HG02981 (cell line): ENCODE results near the gene CBX2.
A peak's percentile ranks its signal among the peaks of the same experiment; 100 is the strongest.

Source experiments
- ATAC-seq: cut with Tn5 transposase; IDR thresholded peaks from one replicate; pipeline ENCODE4 v1.9.1; 2021; ENCODE audit warnings: mild to moderate bottlenecking, moderate library complexity; ENCODE audit not compliant: unreplicated experiment

The CBX2 gene

DNA sequence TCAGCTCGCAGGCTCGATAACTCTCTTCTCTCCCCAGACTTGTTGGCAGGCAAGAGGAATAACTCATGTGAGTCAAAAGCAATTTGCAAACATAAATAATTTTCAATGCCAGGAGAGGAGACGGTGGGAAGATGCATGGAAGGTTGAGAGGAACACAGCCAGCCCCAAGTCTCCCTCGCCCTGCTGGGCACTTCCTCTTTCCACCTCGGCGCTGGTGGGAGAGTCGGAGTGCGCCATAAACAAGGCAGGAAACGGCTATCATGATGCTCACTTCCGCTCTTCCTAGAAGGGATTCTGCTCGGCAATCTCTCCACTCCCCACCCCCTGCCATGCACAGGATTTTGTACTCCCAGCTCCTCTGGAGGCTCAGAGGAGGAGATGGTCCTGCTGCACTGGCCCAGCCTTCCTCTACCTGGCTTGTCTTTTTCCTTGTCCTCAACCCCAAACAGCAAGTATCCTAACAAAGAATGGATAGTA, 48.3 kb downstream of the CBX2 start:
- ATAC-seq = no peak

DNA sequence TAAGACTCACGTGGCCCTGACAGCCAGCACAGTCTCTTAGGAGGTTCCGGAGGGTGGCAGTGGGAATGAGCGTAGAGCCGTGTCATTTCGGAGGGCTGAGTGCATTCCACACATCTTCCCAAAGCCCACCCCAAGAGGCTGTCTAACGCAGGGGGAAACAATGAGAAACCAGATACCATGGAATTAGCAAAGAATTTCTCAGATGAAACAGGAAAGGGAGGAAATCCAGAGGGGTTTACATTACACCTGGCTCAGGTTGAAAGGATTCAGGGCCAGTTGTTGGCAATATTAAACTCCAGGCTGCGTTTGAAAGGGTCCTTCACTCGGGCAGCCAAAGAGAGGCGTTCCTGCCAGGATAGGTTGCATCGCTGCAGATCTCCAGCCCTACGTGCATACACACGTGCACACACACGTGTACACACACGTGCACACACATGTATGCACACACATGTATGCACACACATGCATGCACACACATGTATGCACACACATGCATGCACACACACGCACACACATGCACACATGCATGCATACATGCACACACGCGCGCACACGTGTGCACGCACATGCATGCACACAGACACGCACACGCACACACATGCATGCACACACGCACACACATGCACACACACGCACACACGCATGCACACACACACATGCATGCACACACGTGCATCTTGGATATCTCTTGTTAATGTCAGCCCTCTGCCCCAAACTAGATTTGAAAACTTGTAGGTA, 49.1 kb downstream of the CBX2 start:
- no peak for ATAC-seq

DNA sequence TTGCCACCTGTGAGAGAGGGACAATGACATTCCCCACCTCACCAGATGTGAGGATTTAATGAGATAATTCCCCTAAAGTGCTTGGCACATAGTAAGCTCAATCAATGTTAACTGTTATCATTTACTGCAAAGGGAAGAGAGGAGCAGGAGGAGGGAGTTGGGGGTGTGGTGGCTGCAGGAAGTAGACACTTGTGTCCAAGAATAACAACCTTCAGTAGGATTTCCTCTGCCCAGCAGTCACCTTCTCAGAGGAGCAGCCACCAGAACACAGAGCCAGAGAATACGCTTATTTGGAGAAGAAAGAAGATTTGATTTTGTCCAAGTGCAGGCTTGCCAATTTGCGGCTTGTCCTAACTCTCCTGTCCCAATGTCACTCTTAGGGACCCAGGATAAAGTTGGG, 51.1 kb downstream of the CBX2 start:
- ATAC-seq = no peak

DNA sequence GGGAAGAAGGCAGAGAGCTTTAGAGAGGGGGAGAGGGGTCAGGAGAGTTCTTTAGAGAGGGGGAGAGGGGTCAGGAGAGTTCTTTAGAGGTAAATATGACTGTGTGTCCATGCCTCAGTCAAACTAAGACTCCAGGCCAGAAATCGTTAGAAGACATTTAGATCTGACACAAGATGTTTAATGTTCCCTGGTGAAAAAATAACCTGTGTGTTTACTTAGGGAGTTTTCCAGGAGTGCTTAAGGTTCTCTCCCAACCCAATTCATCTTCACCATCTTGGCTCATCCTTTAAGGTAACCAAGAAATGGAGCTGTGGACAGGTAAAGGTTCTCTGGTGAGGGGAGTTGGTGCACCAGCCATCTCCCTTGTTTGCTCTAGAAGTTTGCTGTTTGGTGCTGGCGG, 51.5 kb downstream of the CBX2 start:
- ATAC-seq = no peak

DNA sequence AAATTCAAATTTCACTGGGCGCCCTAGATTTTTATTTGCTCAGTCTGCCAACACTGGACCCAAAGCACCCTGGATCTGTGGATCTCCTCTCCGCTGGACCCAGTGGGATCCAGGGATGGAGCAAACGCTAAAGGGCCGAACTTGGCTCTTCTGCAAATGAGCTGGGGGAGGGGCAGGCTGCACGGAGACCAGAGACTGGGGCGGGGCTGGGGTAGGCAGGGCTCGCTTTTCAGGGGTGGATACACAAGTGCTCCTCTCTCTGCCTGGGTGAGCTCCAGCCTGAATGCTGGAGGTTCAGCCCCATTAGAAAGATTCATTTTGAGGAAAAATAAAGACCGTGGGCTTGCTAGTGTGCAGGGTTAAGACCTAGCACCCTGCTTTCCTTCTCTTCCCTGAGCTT, 52.4 kb downstream of the CBX2 start:
- no peak for ATAC-seq

DNA sequence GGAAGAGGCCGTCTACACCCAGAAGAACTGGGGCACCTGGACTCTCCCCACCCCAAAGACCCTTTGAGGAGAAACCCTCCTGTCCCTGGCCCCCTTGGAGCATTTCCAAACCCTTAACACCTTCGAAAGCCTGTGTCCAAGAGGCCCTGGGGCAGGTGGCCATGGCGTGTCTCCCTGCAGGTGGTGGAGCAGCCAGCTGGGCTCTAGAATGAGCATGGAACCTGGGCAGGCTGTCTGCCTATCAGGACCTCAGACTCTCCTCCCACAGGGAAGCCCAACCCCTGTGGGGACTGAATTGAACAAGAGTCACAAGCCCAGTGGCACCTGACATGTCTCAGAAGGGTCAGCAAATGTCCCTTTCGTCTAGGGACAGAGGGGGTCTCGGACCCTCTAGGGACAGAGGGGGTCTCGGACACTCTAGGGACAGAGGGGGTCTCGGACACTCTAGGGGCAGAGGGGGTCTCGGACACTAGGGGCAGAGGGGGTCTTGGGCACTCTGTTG, 52.9 kb downstream of the CBX2 start:
- ATAC-seq = no peak

DNA sequence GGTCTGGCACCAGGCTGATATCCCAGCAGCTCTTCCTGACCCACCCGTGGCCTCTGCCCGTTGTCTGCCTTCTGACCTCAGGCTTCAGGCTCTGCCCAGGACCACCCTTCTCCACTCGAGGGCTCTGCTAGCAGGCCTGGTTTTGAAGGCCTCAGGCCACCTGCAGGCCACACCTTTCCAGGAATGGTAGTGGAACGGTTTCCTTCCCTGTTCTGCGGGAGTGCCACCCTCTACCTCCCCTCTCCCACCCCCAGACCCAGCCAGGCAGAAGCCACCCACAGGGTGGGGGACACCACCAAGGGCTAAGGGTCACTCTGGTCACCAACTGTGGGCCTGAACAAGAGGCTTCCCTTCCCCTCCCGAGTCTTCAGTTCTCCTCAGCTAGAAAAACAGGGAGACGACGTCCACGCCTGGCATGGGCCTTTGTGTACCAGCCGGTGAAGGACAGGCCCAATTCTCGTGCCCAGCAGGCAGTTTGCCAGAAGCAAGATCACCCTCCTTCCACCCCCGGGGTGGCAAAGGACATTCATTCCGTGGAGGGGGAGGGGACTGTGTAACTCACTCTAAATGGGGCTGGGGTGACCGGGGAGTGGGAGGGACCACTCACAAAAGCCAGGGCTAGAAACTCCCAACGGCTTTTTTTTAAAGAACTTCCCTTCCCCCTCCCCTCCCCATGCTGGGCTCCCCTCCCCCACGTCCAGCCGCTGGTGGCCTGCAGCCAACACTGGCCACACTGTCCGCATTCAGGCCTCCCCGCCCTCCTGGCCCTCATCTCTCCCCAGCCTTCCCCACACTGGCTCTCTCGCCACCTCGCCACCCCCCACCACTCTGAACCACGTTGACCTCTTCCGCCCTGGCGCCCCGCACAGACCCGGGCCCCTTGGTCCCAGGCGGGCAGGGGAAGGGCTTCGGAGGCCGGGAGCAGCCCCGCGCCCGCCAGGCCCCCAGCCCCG, 53.6 kb downstream of the CBX2 start:
- no peak for ATAC-seq

DNA sequence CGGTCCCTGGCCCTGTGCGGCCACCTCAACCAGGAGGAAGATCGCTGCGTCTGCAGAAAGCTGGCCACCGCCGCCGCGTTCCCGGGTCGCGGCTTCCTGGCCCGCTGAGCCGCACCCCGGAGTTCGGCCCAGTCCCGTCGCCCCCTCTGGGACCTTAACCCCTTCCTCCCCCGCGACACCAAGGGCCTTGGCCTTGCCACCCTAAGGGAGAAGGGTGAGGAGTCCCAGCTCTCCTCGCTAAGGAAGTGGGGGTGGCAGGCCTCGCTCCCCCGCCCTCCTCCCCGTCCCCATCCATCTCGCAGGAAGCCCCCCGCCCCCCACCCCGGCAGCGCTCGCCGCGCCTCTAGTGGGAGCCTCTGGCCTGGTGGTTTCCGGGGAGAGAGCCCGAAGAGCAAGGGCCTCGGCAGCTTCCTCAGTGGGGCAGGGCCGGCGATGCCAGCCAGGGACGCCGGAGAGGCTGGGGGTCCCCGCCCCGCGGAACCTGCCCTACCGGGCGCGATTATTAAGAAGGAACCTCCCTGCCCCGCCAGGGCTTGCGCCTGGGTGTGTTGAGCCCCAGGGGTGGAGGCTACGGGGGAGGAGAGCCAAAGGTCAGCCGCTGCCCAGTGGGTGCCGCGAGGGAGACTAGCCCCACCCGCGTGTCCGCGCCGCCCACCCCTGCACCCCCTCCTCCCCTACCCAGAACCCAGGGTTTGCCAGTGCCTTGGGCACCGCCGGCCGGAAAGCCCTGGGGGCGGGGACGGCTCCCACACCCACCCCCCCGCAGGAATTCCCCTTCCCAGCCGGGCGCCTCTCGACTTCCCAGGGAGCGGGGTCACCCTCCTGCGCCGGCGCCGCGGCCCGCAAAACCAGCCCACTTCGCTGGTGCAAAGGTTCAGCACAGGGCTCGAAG, 54.5 kb downstream of the CBX2 start:
- ATAC-seq = no peak

DNA sequence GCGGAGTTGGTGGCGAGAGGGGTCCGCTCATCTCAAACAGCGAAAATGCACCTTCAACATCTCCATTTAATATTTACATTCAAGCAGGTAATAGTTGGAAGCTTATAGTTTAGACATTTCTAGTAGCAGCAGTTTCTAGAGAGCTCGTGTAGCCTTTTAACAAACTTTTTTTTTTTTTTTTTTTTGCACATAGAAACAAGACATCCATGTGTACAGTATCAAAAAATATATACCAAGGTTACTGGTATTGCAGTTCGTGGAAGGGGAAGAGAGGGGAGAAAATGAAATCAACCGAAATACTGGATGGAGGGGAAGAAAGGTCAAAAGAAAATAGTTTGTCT, 55.1 kb downstream of the CBX2 start:
- no peak for ATAC-seq

DNA sequence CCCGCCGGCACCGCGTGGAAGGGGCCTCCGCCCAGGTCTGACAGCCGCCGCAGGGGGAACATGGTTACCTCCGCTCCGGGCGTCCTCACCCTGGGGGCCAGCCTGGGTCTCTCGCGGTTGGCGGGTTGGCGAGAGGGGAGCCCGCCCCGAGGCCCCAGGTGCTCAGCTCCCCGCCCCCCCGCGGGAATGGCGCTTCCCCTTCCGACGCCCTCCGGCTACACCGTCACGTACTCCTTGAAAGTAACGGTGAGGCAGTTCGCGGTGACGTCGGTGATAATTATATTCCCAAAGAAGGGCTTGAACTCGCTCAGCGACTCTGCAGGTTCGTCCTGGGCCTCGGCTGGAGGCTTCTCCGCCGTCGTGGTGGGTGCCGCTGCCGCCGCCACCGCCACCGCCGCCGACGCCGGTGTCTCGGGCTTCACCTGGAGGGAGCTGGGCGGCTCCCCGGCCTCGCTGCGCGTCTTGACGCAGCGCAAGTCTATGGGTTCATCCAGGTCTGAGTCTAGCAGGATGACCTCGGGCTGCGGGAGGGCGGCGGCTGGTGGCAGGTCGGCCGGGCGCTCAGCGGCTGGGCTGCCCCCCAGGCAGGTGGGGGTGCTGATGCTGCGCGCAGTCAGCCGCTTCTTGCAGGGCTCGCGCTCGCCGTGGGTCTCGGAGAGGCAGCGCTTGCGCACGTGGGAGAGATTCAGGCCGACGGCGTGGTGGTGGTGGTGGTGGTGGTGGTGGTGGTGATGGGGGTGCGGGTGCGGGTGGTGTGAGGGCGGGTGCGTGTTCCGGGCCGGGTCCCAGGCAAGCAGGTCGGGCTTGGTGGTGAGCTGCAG, 56.0 kb downstream of the CBX2 start:
- no peak for ATAC-seq

DNA sequence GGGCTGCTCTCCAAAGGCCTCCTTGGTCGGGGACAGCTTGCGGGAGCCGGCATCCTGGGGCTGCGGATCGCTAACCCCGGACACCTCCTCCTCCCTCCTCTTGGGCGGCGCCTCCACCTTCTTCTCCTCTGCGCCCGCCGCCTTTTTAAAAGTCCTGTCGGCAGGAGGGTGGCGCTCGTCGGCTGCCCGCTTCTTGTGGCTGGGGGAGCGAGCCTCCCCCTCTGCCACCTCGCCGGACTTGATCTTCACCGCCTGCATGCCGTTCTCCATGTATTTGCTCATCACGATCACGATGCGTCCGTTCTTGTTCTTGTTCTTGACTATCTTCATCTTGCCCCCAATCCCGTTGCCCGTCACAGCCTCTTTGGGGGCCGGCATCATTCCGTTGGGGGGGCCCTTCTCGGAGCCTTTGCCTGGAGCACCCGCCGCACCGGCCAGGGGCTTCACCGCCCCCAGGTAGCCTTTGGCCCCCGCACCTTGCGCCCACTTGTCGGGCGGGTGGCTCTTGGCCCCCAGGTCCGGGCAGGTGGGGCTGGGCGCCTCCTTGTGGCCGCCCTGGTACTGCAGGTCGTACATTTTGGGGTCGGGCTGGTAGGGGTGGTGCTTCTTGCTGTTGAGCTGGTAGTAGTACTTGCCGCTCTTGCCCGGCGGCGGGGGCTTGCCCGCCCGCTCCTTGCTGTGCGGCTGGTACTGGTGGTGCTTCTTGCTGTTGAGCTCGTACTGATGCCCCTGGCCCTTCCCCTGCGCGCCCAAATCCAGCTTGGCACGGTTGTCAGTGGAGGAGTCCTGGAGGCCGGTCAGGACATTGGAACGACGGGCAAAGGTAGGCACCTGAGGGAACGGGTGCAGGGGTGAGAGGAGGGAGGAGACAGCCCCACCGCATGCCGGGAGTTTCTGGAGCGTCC, 56.9 kb downstream of the CBX2 start:
- ATAC-seq = no peak

DNA sequence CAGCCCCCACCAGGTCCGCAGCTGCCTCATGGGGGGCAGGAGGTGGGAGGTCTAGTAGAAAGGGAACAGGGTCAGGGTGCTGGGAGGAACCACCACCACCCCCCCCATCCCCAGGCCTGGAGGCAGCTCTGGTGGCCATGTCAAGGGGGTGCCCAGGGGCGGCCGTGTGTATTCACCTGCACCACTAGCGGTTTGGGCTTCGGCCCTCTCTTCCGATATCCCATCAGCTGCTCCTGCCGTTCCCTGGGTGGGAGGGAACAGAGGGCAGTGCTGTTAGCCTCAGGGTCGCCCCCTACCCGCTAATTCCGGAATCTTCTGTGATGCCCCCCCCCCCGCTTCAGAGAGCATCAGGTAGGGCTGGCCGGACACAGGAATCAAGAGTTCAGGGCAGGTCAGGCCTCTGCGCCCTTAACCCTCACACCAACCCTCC, 57.5 kb downstream of the CBX2 start:
- ATAC-seq = no peak

DNA sequence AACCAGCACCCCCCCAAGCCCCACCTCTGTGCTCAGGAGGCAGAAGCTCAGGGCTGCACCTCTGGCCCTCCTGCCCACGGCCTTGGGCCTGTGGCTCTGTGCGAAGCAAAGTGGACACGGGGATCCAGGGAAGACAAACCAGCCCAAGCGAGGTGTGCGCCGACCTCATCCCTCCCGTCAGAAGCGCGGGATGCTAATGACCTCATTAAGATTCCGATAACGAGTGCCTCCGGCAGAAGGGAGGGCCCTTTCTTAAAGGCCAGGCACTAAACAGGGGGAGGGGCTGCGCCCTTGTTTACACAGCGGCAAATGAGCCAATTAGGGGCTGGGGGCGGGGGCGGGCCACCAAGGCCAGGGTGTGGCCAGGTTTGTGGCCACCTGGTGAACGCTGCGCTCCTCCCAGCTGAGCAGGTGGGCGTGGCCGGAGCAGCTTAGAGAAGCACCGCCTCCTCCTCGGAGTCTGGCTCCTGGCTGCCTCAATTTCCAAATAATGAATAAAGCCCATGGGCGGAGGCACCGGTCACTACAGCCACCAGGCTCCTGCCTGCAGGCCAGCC, 58.1 kb downstream of the CBX2 start:
- ATAC-seq = no peak

DNA sequence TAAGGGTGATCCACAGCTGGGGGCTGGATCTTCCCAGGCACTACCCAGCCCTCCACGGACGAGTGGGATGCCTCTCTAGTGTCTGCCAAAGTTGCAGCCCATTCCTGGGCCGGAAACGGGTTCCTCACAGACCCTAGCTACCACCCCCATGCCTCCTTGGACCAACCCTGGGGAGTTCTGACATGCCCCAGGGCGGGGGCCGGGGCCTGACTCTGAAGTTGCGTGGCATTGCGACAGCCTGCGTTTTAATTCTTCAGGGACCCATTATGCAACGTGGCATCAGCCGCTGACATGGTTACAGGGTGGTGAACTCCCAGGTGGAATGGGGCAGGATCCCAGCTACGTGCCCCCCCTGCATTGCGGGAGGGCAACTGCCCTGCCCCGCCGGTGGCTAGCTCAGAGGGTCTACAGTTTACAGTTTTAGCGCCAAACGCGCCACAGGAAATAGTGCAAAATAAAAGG, 58.6 kb downstream of the CBX2 start:
- no peak for ATAC-seq

DNA sequence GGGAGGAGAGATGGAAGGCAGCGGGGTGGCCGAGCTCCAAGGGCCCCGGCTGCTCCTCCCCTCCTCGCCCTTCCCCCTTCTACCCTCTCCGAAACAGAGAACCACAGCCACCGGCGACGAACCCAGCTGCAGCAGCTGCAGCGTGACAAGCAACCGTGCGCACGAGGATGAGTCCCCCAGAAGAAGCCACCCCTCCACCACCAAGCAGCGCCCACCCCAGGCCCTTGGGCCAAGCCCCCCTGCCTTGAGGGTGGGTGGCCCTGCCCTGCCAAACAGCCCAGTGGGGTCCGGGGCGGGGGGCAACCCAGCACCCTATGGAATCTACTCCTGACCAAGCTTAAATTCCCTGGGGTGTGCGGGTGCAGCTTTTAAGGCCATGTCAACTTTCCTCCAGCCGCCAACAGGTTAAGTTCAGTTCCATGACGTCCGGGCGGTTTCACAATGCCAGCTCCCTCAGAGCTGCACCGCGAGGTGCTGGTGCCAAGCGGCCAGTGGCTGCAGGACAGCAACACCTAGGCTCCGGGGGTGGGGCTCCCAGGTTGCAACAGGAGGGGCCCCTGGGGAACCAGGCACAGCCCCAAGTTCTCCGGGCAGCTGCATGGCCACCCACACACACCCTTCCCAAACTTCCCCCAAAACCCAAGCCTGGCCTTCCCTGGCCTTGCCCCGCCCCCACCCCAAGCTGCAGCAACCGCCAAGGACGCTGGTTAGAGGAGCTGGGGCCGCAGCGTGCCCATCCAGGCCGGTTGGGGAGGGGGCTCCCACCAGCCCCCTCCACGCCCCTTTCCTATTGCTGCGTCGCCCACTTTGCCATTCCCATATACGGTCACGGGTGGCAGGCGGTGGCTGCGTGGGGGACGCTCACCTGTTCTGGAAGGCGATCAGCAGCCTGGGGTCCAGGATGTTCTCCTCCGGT, 59.3 kb downstream of the CBX2 start:
- peak; percentile 28 for ATAC-seq
